ENCODE measurements around the gene CHP1.
"Not testable (repeated sequence)": the region's sequence is repeated elsewhere in the genome, so short reads cannot be mapped to it uniquely, and the experiment has no call there.

The CHP1 gene

DNA sequence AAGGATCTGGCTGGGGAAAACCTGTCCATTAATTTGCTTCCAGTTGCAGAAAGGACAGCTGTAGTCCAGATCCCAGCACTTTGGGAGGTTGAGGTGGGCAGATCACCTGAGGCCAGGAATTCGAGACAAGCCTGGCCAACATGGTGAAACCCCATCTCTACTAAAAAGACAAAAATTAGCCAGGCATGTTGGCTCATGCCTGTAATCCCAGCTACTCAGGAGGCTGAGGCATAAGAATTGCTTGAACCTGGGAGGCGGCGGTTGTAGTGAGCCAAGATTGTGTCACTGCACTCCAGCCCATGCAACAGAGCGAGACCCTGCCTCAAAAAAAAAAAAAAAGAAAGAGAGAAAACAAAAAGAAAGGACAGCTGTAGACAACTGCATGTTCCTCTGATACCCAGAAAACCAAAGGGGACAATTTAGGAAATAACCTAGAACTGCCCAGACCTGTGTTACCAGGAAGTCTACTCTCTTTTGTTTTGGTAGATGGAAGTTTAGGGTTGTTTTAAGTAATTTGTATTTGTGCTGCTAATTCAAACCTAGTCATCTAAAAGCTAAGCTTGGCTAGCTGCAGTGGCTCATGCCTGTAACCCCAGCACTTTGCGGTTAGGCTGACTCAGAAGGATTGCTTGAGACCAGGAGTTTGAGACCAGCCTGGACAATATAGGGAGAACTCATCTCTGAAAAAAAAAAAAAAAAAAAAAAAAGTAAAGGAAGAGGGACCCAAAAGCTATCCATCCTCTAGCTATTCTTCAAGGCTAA, 23.2 kb upstream of the CHP1 start:
- DNase-seq (ENCODE audit: extremely low read depth, low read depth): no peak

GRCh38 chr15:41215708-41216107, 15.4 kb upstream of the CHP1 start:
- no peak for DNase-seq (ENCODE audit: extremely low read depth, low read depth)
- TF ChIP-seq CTCF (IDR thresholded peaks at IDR 0.05; ENCODE audit: low read depth, low read length): no peak

More for the DNA sequence above, 23.2 kb upstream of the CHP1 start:
- no peak for TF ChIP-seq CTCF (IDR thresholded peaks at IDR 0.05; ENCODE audit: low read depth, low read length)

DNA sequence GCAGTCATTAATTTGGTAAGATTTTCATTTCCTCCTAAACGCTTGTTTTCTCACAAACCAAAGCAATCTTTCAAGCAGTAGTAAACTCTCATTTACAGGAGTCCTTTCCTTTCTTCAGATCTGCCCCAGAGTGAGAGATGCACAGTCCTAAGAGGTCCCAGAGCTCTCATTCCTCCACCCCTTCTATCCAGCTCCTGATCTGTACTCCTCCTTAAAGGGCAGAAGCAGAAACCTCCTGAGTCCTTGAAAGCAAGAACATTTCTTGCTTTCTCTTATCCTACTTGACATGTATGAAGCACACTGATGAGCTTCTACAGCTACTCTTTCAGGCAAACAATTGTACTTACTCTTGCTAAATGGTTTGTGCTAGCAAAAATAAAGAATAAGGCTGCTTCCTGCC, 12.2 kb upstream of the CHP1 start:
- no peak for TF ChIP-seq CTCF (IDR thresholded peaks at IDR 0.05; ENCODE audit: low read depth, low read length)
- no peak for DNase-seq (ENCODE audit: extremely low read depth, low read depth)

DNA sequence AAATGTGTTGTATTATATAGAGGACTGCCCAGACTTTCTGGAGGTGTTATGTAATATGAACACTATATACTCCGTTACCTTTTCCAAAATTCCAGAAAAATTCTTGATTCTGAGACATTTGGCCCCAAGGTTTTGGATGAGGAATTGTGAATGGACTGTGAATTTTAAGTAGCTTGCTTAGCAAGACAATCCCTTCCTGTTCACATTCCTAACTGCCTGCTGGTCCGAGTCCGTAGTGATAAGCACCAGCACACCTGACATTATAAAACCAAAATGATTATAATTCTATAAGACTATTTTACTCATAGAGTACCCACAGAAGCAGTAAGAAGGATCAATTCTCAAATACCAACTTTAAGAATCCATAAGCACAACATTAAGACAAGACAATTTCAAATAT, 11.7 kb upstream of the CHP1 start:
- DNase-seq (ENCODE audit: extremely low read depth, low read depth): no peak
- no peak for TF ChIP-seq CTCF (IDR thresholded peaks at IDR 0.05; ENCODE audit: low read depth, low read length)

GRCh38 chr15:41230345-41230649, 771 bp upstream of the CHP1 start:
- DNase-seq (ENCODE audit: extremely low read depth, low read depth): no peak
- no peak for TF ChIP-seq CTCF (IDR thresholded peaks at IDR 0.05; ENCODE audit: low read depth, low read length)

GRCh38 chr15:41231422-41232226, 556 bp downstream of the CHP1 start:
- TF ChIP-seq CTCF (IDR thresholded peaks at IDR 0.05; ENCODE audit: low read depth, low read length): no peak
- no peak for DNase-seq (ENCODE audit: extremely low read depth, low read depth)

GRCh38 chr15:41233367-41233771, 2.3 kb downstream of the CHP1 start:
- DNase-seq (ENCODE audit: extremely low read depth, low read depth): no peak
- TF ChIP-seq CTCF (IDR thresholded peaks at IDR 0.05; ENCODE audit: low read depth, low read length): no peak

DNA sequence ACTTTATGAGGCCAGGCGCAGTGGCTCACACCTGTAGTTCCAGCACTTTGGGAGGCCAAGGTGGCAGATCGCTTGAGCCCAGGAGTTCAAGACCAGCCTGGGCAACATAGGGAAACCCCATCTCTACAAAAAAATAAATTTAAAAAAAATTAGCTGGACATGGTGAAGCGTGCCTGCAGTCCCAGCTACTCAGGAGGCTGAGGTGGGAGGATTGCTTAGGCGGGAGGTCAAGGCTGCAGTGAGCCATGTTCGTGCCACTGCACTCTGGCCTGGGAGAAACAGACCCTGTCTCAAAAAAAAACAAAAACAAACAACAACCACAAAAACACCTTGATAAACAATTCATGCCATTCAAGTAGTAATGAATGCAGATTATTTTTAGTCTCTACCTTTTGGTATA, 4.2 kb downstream of the CHP1 start:
- DNase-seq (ENCODE audit: extremely low read depth, low read depth): not testable (repeated sequence)
